Endothelial cell of umbilical vein (primary cell): ENCODE measurements around the gene FADS2.

Experiments used
- EZH2 ChIP-seq: IDR thresholded peaks from 2 replicates; pipeline ENCODE4 v1.6.1; 2012; ENCODE audit warnings: borderline replicate concordance, low read depth, mild to moderate bottlenecking, moderate library complexity, low read length, inconsistent platforms; ENCODE audit not compliant: severe bottlenecking
- FOS ChIP-seq: IDR thresholded peaks from 2 replicates; pipeline ENCODE4 v1.6.1; 2011; ENCODE audit warnings: mild to moderate bottlenecking, low read length, moderate library complexity, borderline replicate concordance; ENCODE audit not compliant: insufficient read depth
- MYC ChIP-seq: IDR thresholded peaks from one replicate; pipeline ENCODE4 v1.6.1; 2011; ENCODE audit warnings: mild to moderate bottlenecking, low read depth, low read length
- POLR2A ChIP-seq: IDR thresholded peaks from 2 replicates; pipeline ENCODE4 v1.6.1; 2012; ENCODE audit warnings: low read depth, mild to moderate bottlenecking, control low read depth, low read length
- TF ChIP-seq, protein P1 (sequence below): IDR thresholded peaks from 2 replicates; pipeline ENCODE4 v1.6.1; 2011; ENCODE audit not compliant: insufficient read depth, insufficient read length
- TF ChIP-seq, protein P2 (sequence below), 2 donors: IDR thresholded peaks; 1 replicate in 1 of 2; 2 replicates in 1 of 2; pipeline ENCODE4 v1.5.1; 2011; ENCODE audit warnings: low read length in 2 of 2, mild to moderate bottlenecking in 2 of 2, moderate library complexity in 2 of 2, control low read depth in 1 of 2, inconsistent platforms in 1 of 2, low read depth in 1 of 2; ENCODE audit not compliant: insufficient read depth in 1 of 2; ENCODE audit errors: extremely low read depth in 1 of 2

DNA sequence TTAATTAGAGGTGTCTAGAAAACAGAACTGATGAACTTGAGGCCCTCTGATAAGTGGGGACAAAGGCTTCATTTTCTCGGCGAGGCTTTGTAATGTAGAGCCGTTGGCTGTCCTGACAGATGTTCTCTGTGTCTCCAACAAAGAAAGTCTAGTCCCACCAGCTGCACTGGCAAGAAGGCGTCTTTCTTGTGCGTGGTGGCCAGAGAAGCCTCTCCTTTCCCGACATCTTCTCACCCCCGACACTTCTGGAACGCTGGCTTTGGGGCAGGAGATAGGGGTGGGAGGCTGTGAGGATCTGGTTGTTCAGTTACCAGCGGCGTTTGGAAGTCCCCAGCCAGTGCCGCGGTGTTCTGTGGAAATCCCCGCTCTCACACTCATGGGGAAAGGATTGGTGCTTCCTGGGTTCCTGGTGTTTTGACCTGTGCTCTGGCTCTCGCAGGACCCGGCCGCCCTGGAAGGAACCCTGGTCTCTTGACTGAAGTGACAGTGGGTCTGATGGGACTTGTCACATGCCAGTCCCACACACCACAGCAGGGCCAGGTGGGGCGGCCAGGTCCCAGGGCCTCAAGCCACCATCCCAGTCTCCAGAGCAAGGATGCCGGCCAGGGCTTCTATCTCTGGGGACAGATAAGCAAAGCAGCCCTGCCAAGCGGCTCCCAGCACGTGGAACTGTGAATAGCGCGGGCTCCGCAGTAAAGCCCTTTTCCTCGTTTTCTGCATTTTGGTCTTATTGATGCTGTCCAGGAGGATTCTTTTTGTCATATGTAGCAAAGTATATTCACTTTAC lies 23.2 kb downstream of the FADS2 start:
- TF ChIP-seq MYC (no peak), POLR2A (no peak), EZH2 (no peak), FOS (no peak)
- TF ChIP-seq, protein P1, sequence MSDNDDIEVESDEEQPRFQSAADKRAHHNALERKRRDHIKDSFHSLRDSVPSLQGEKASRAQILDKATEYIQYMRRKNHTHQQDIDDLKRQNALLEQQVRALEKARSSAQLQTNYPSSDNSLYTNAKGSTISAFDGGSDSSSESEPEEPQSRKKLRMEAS, result no peak
- TF ChIP-seq, protein P2, sequence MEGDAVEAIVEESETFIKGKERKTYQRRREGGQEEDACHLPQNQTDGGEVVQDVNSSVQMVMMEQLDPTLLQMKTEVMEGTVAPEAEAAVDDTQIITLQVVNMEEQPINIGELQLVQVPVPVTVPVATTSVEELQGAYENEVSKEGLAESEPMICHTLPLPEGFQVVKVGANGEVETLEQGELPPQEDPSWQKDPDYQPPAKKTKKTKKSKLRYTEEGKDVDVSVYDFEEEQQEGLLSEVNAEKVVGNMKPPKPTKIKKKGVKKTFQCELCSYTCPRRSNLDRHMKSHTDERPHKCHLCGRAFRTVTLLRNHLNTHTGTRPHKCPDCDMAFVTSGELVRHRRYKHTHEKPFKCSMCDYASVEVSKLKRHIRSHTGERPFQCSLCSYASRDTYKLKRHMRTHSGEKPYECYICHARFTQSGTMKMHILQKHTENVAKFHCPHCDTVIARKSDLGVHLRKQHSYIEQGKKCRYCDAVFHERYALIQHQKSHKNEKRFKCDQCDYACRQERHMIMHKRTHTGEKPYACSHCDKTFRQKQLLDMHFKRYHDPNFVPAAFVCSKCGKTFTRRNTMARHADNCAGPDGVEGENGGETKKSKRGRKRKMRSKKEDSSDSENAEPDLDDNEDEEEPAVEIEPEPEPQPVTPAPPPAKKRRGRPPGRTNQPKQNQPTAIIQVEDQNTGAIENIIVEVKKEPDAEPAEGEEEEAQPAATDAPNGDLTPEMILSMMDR (IDR thresholded peaks at IDR 0.05; ENCODE audit: extremely low read depth in 1 of 2, insufficient read depth in 1 of 2, low read depth in 1 of 2, low read length in 2 of 2), result no peak
